Measurements from ENCODE around the gene ARGFX. TPM values are rescaled to one million over a fixed set of nuclear protein-coding genes. Genes with fewer than 3 reads are reported as not detected.

Gene ARGFX
- not detected for total RNA-seq

GRCh38 chr3:121567649-121568048, at the start of gene ARGFX:
Gene ARGFX (plus strand): TSS chr3:121567949. CDS start chr3:121570714, 2,765 bp downstream.

DNA sequence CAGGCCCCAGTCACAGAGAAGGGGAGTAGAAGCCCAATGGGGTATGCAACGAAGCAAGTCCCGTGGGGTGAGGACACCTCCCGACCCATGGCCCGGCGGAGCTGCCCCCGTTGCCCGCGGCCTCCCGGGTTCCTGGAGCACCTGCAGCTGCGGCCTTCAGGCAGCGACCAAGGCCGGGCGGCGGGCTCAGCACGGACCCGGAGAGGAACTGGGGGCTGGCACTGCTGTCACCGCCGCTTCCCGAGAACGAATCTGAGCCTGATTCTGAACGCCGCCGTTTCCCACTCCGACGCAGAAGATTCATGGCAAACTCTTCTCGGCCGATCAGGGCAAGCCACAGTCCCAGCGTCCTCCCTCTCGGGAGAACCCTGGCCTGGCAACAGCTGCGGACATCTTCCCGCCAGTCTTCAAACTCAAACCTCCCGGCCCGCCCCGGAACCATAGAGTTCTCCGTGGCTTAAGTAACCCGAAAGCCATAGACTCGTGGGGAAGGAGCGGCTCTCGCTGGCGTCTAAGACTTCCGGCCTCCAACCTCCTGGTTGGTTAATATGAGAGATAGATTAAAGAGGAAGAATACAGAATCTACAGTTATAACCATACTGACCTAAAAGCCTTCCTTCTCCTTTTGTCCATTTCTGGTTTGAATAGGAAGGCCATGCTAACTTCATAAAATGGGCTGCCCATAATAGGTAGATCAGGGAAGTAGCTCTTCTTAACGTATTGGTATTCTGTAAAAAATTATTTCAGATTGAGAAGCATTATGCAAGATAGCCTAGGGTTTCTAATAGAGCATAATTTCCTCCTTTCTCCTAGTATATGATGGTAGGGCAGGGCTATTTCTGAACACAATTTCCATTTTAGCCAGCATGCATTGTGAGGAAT, 21.9 kb upstream of the ARGFX start, which contains the start of gene POLQ:
Gene POLQ (minus strand): TSS at position 415 of the 882 bp plus-strand sequence. CDS start 111 bp downstream, at position 304.

DNA sequence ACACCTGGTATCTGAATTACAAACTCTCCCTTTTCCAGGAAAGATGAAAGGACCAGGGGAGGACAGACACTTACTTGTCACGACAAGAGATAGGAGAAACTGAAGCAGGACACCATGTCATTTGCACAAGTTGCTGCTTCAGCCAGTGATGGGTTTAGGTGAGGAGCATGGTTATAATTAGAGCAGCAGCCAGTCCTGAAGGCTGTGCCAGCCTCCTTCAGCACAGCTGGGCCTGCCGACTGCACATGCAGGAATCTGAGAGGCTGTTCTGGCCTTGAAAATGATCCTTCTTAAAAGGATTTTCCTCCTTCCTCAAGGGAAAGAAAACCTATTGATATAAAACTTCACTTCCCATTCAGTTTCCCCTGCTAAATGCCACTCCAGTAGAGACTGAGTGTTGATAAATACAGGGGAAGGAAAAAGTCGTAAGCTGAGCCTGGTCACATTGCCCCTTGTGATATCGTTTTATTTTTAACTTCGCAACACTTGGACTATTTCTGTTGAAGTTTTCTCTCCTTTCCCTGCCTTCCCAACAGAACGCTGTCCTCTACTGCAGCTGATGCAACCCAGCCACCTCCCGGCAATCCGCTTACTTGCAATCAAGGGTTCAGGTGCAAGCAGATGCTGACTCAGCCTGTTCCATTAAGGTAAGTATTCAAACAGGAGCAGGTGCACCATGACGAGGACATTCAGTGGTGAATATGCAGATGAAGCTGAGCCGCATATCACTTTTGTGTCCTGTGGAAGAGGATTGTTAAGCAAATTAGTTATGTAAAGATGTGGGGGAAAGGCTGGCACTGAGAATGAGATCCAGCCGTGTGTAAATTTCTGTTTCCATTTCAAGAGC, 25.3 kb downstream of the ARGFX start, which contains the start of gene FBXO40:
Gene FBXO40 (plus strand): TSS at position 524 of the 847 bp plus-strand sequence. CDS start 27,197 bp downstream, outside the sequence.

Other genes starting within 250 kb of the ARGFX start
- gene POLQ, start 22.0 kb upstream of the ARGFX start, total RNA-seq = 10 to 100 TPM; 18.7 to 19.7 TPM
- not detected for gene FBXO40, start 25.4 kb downstream of the ARGFX start, total RNA-seq
- gene HCLS1, start 93.0 kb downstream of the ARGFX start, total RNA-seq = 100 to 1,000 TPM; 332 to 343 TPM
- gene GOLGB1, start 181.8 kb downstream of the ARGFX start, total RNA-seq = 10 to 100 TPM; 30.1 to 30.7 TPM